BLaER1 treated with 17β-estradiol and CSF1 and Interleukin-3, amounts not matched to agents 10 nM and 100 nM (cell line): ENCODE results near the gene TRIM15.

ENCODE experiments used
- H3K27ac ChIP-seq, 11 experiments: shearing (Covaris generic); formaldehyde crosslinking; 2 replicates each; pipeline ENCODE4 v1.8.1; 2022
- H3K27me3 ChIP-seq, 11 experiments: shearing (Covaris generic); formaldehyde crosslinking; 2 replicates each; pipeline ENCODE4 v1.8.1; 2022
- H3K36me3 ChIP-seq, 11 experiments: shearing (Covaris generic); formaldehyde crosslinking; 2 replicates each; pipeline ENCODE4 v1.8.1; 2022
- H3K4me1 ChIP-seq, 10 experiments: shearing (Covaris generic); formaldehyde crosslinking; 2 replicates each; pipeline ENCODE4 v1.8.1; 2022
- H3K4me2 ChIP-seq, 11 experiments: shearing (Covaris generic); formaldehyde crosslinking; 2 replicates each; pipeline ENCODE4 v1.8.1; 2022
- H3K4me3 ChIP-seq, 10 experiments: shearing (Covaris generic); formaldehyde crosslinking; 2 replicates each; pipeline ENCODE4 v1.8.1; 2022
- H3K9ac ChIP-seq, 11 experiments: shearing (Covaris generic); formaldehyde crosslinking; 2 replicates each; pipeline ENCODE4 v1.8.1; 2022
- H3K9me3 ChIP-seq, 11 experiments: shearing (Covaris generic); formaldehyde crosslinking; replicated peaks in 1 of 11; 2 replicates each; pipeline ENCODE4 v1.8.1; 2022
- H4K20me1 ChIP-seq, 11 experiments: shearing (Covaris generic); formaldehyde crosslinking; 2 replicates each; pipeline ENCODE4 v1.8.1; 2022
- Cebpa-rat ChIP-seq, 11 experiments: shearing (Covaris generic); IDR thresholded peaks; 2 replicates each; pipeline ENCODE4 v1.8.1; 2022

TRIM15 gene

GRCh38 chr6:30200551-30201281 lies 37.4 kb downstream of the TRIM15 start:
- no peaks in the 10 kb centered on the region for H3K9me3 ChIP-seq
- no peak for TF ChIP-seq Cebpa-rat (IDR thresholded peaks at IDR 0.05)
- H4K20me1 ChIP-seq, result peaks cover 32 to 84% (median 63%) of the 10 kb centered on the region in 11 experiments; a peak in 21 of 22 replicates
- H3K36me3 ChIP-seq, result peaks cover 43 to 79% (median 55%) of the 10 kb centered on the region in 11 experiments
- H3K9ac ChIP-seq, result peak overlapping the region in 9 of 11 experiments; percentile 25 to 70 (median 42); a peak in 15 of 22 replicates
- H3K4me1 ChIP-seq, result peaks cover 27 to 95% (median 62%) of the 10 kb centered on the region in 10 experiments
- H3K4me3 ChIP-seq, result peak overlapping the region in 3 of 10 experiments; percentile 2 to 29 (median 2); a peak in 2 of 20 replicates
- no peaks in the 10 kb centered on the region for H3K27me3 ChIP-seq
- peak overlapping the region; percentile 53 to 90 (median 81) for H3K4me2 ChIP-seq
- H3K27ac ChIP-seq, result peak overlapping the region; percentile 14 to 84 (median 73); a peak in 21 of 22 replicates

DNA sequence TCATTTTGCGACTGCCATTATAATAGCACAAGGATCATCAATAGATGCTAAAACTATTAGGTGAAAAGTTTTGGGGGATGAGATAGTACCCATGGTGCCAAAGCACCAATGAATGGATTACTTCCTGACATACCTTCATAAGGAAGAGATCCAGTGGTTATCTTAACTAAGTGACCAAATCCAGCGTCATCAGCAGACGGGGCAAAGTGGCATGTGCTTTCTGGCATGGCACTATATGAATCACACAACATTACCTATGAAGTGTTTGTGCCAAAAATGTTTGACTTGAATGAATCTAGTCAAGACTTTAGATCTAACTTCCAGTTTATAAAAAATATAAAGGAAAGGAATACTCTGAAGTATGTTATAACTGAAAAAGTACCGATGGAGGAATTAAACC lies 39.0 kb downstream of the TRIM15 start:
- peak overlapping the region in 9 of 11 experiments; percentile 30 to 84 (median 73); a peak in 17 of 22 replicates for H3K27ac ChIP-seq
- peak overlapping the region in 10 of 11 experiments; percentile 58 to 90 (median 82); a peak in 20 of 22 replicates for H3K4me2 ChIP-seq
- 0 out of 20 replicates have a peak overlapping the region, but pooled peaks of 1 of the 10 experiments have one; percentile 31 for H3K4me3 ChIP-seq
- no peak for TF ChIP-seq Cebpa-rat (IDR thresholded peaks at IDR 0.05)
- peak overlapping the region in 7 of 11 experiments; percentile 6 to 70 (median 48); a peak in 10 of 22 replicates for H3K9ac ChIP-seq
- H3K9me3 ChIP-seq, result no peaks in the 10 kb centered on the region
- peaks cover 35 to 95% (median 75%) of the 10 kb centered on the region in 11 experiments for H4K20me1 ChIP-seq
- peaks cover 44 to 100% (median 76%) of the 10 kb centered on the region in 10 experiments for H3K4me1 ChIP-seq
- H3K27me3 ChIP-seq, result no peaks in the 10 kb centered on the region
- peaks cover 28 to 63% (median 44%) of the 10 kb centered on the region in 11 experiments for H3K36me3 ChIP-seq

DNA sequence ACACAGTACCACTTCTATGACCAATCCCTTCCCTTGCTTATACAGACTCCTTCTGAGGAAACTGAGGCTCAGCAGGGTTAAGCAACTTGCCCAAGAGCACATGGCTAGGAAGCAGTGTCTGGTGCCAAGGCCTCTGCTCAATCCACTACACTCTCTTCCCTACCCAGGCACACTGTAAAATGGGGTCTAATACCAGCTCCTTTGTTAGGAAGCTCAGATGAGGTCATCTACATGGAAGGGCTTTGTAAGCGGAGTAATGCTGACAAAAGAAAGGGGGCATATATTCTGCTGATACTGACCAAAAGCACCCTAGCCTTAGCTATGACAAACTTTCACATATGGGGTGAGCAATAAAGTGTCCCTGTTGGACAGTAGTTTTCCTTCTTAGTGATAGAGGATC lies 40.8 kb downstream of the TRIM15 start:
- H3K27me3 ChIP-seq, result no peaks in the 10 kb centered on the region
- H3K36me3 ChIP-seq, result peaks cover 10 to 49% (median 27%) of the 10 kb centered on the region in 11 experiments
- H3K4me2 ChIP-seq, result peak overlapping the region in 4 of 11 experiments; percentile 47 to 90 (median 86); a peak in 7 of 22 replicates
- H4K20me1 ChIP-seq, result peaks cover 37 to 99% (median 78%) of the 10 kb centered on the region in 11 experiments
- TF ChIP-seq Cebpa-rat (IDR thresholded peaks at IDR 0.05), result no peak
- 0 out of 22 replicates have a peak overlapping the region, but pooled peaks of 1 of the 11 experiments have one; percentile 9 for H3K9ac ChIP-seq
- no peak overlapping the region for H3K4me3 ChIP-seq
- peaks cover 61 to 100% (median 87%) of the 10 kb centered on the region in 10 experiments for H3K4me1 ChIP-seq
- H3K27ac ChIP-seq, result peak overlapping the region in 2 of 11 experiments; percentile 19 to 30; a peak in 1 of 22 replicates
- H3K9me3 ChIP-seq, result no peaks in the 10 kb centered on the region

GRCh38 chr6:30206152-30206551 lies 42.8 kb downstream of the TRIM15 start:
- Histone ChIP-seq H3K9me3 (no peaks in the 10 kb centered on the region), H4K20me1 (peaks cover 48 to 100% (median 83%) of the 10 kb centered on the region in 11 experiments), H3K36me3 (peaks cover 0 to 52% (median 17%) of the 10 kb centered on the region in 11 experiments; a peak in 14 of 22 replicates), H3K4me1 (peaks cover 68 to 100% (median 87%) of the 10 kb centered on the region in 10 experiments), H3K9ac (peak overlapping the region in 6 of 11 experiments; percentile 18 to 54 (median 32); a peak in 3 of 22 replicates), H3K4me2 (peak overlapping the region; percentile 76 to 90 (median 88)), H3K4me3 (no peak overlapping the region), H3K27ac (peak overlapping the region in 7 of 11 experiments; percentile 16 to 56 (median 46); a peak in 11 of 22 replicates), H3K27me3 (no peaks in the 10 kb centered on the region)
- no peak for TF ChIP-seq Cebpa-rat (IDR thresholded peaks at IDR 0.05)

GRCh38 chr6:30206799-30207618 lies 43.7 kb downstream of the TRIM15 start:
- peak in 2 of 11 experiments; percentile 45 to 52; a peak in 3 of 22 replicates for TF ChIP-seq Cebpa-rat (IDR thresholded peaks at IDR 0.05)
- H3K9ac ChIP-seq, result peak overlapping the region in 10 of 11 experiments; percentile 0 to 54 (median 26); a peak in 15 of 22 replicates
- H3K4me2 ChIP-seq, result peak overlapping the region; percentile 76 to 90 (median 88)
- H3K4me3 ChIP-seq, result peak overlapping the region in 2 of 10 experiments; percentile 15 to 40; a peak in 2 of 20 replicates
- peak overlapping the region in 9 of 11 experiments; percentile 13 to 62 (median 46); a peak in 17 of 22 replicates for H3K27ac ChIP-seq
- peaks cover 56 to 100% (median 90%) of the 10 kb centered on the region in 11 experiments for H4K20me1 ChIP-seq
- no peaks in the 10 kb centered on the region for H3K27me3 ChIP-seq
- no peaks in the 10 kb centered on the region for H3K9me3 ChIP-seq
- H3K36me3 ChIP-seq, result peaks cover 0 to 54% (median 17%) of the 10 kb centered on the region in 11 experiments; a peak in 14 of 22 replicates
- H3K4me1 ChIP-seq, result peaks cover 68 to 100% (median 87%) of the 10 kb centered on the region in 10 experiments

- peak overlapping the region in 9 of 11 experiments; percentile 13 to 62 (median 46); a peak in 16 of 22 replicates for H3K27ac ChIP-seq
- peaks cover 0 to 48% (median 17%) of the 10 kb centered on the region in 11 experiments; a peak in 14 of 22 replicates for H3K36me3 ChIP-seq
- peak overlapping the region in 9 of 11 experiments; percentile 0 to 54 (median 29); a peak in 14 of 22 replicates for H3K9ac ChIP-seq
- peak overlapping the region in 2 of 10 experiments; percentile 15 to 40; a peak in 2 of 20 replicates for H3K4me3 ChIP-seq
- H3K4me1 ChIP-seq, result peaks cover 64 to 95% (median 83%) of the 10 kb centered on the region in 10 experiments
- TF ChIP-seq Cebpa-rat (IDR thresholded peaks at IDR 0.05), result no peak
- H3K9me3 ChIP-seq, result no peaks in the 10 kb centered on the region
- no peaks in the 10 kb centered on the region for H3K27me3 ChIP-seq
- H3K4me2 ChIP-seq, result peak overlapping the region; percentile 76 to 90 (median 88)
- H4K20me1 ChIP-seq, result peaks cover 57 to 96% (median 86%) of the 10 kb centered on the region in 11 experiments
Measured at GRCh38 chr6:30207619-30208295, 44.4 kb downstream of the TRIM15 start.

GRCh38 chr6:30211306-30211705 lies 48.0 kb downstream of the TRIM15 start:
- TF ChIP-seq Cebpa-rat (IDR thresholded peaks at IDR 0.05), result no peak
- peak overlapping the region in 5 of 11 experiments; percentile 91 to 94 (median 92); a peak in 8 of 22 replicates for H3K9ac ChIP-seq
- H3K4me1 ChIP-seq, result peaks cover 70 to 88% (median 82%) of the 10 kb centered on the region in 10 experiments
- peaks cover 0 to 27% (median 8%) of the 10 kb centered on the region in 11 experiments; a peak in 8 of 22 replicates for H3K36me3 ChIP-seq
- H3K27ac ChIP-seq, result no peak overlapping the region
- no peaks in the 10 kb centered on the region for H3K27me3 ChIP-seq
- peaks cover 39 to 61% (median 56%) of the 10 kb centered on the region in 11 experiments for H4K20me1 ChIP-seq
- no peaks in the 10 kb centered on the region for H3K9me3 ChIP-seq
- H3K4me2 ChIP-seq, result peak overlapping the region; percentile 73 to 97 (median 91)
- H3K4me3 ChIP-seq, result peak overlapping the region in 8 of 10 experiments; percentile 80 to 98 (median 87); a peak in 12 of 20 replicates
